KMS-11 (cell line): ENCODE data around the gene STK24.

ENCODE experiments used
- H2AFZ ChIP-seq: fragments of 200-600 bp; sonication (generic); 2 replicates; pipeline ENCODE4 v1.6.1; 2016; ENCODE audit warnings: antibody characterized with exemption, mixed run types, low read depth
- H3K27ac ChIP-seq: fragments of 200-600 bp; sonication (generic); 2 replicates; pipeline ENCODE4 v1.6.1; 2016; ENCODE audit warnings: mild to moderate bottlenecking, mixed run types
- H3K27me3 ChIP-seq: fragments of 200-600 bp; sonication (generic); 2 replicates; pipeline ENCODE4 v1.6.1; 2017; ENCODE audit warnings: mild to moderate bottlenecking, low read depth, mixed run types, moderate library complexity; ENCODE audit not compliant: insufficient read depth
- H3K36me3 ChIP-seq: fragments of 200-600 bp; sonication (generic); 2 replicates; pipeline ENCODE4 v1.6.1; 2017; ENCODE audit warnings: mild to moderate bottlenecking, mixed run types; ENCODE audit not compliant: insufficient read depth
- H3K4me1 ChIP-seq: fragments of 200-600 bp; sonication (generic); 2 replicates; pipeline ENCODE4 v1.6.1; 2016; ENCODE audit warnings: mild to moderate bottlenecking, low read depth, mixed run types; ENCODE audit not compliant: poor library complexity, severe bottlenecking
- H3K4me2 ChIP-seq: fragments of 200-600 bp; sonication (generic); 2 replicates; pipeline ENCODE4 v1.7.0; 2016; ENCODE audit warnings: mild to moderate bottlenecking, mixed run types
- H3K4me3 ChIP-seq: fragments of 200-600 bp; sonication (generic); IDR thresholded peaks from 2 replicates; pipeline ENCODE4 v1.6.1; 2017; ENCODE audit warnings: low read depth, low read length, mixed read lengths; ENCODE audit not compliant: insufficient read depth
- H3K79me2 ChIP-seq: fragments of 200-600 bp; sonication (generic); 2 replicates; pipeline ENCODE4 v1.6.1; 2016; ENCODE audit warnings: low read depth, mixed run types; ENCODE audit not compliant: insufficient read depth
- H3K9ac ChIP-seq: fragments of 200-600 bp; sonication (generic); 2 replicates; pipeline ENCODE4 v1.6.1; 2016; ENCODE audit warnings: mild to moderate bottlenecking, mixed run types
- H4K20me1 ChIP-seq: fragments of 200-600 bp; sonication (generic); 2 replicates; pipeline ENCODE4 v1.6.1; 2016; ENCODE audit warnings: mild to moderate bottlenecking, mixed run types; ENCODE audit not compliant: insufficient read depth
- CTCF ChIP-seq: fragments of 200-600 bp; sonication (generic); conservative IDR thresholded peaks from 2 replicates; pipeline ENCODE4 v1.6.1; 2017; ENCODE audit warnings: low read depth, mild to moderate bottlenecking, antibody characterized with exemption, low read length, moderate library complexity, mixed read lengths

The STK24 gene

DNA sequence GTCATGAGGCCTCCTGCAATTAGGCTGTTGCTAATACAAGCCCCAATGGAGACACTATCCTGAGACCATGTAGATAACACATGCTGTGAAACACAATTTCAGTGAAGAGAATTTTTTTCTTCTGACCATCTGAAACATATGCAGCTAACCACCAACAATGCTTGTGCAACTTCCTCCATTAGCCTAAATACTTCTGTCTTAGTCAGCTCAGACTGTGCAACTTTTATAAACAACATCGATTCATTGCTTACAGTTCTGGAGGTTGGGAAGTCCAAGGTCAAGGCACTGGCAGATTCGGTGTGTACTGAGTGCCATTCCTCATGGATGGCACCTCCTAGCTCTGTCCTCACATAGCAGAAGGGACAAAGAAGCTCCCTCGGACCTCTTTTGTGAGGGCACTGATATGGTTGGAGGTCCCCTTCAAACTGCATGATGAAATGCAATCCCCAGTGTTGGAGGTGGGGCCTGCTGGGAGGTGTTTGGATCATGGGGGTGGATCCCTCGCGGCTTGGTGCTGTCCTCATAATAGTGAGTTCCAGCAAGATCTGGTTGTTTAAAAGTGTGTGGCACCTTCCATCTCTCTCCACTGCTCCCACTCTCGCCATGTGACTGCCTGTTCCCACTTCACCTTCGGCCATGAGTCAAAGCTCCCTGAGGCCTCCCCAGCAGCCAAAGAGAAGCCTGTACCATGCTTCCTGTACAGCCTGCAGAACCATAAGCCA, 27.7 kb downstream of the STK24 start:
- Histone ChIP-seq H3K4me3 (no peak overlapping the region), H3K4me1 (peaks cover 29% of the 10 kb centered on the region), H3K27ac (no peak overlapping the region), H2AFZ (no peak overlapping the region), H3K27me3 (no peaks in the 10 kb centered on the region), H3K36me3 (no peaks in the 10 kb centered on the region), H3K4me2 (peak overlapping the region; percentile 21; the same call in 1 of the 2 replicates), H3K79me2 (peaks cover 69% of the 10 kb centered on the region), H4K20me1 (0 out of 2 replicates have a peak, but pooled peaks cover 4% of the 10 kb centered on the region), H3K9ac (no peak overlapping the region)
- no peak for TF ChIP-seq CTCF

- H3K9ac ChIP-seq = no peak overlapping the region
- H2AFZ ChIP-seq = no peak overlapping the region
- H3K27me3 ChIP-seq = no peaks in the 10 kb centered on the region
- H3K79me2 ChIP-seq = peaks cover 76% of the 10 kb centered on the region
- H3K27ac ChIP-seq = no peak overlapping the region
- peaks cover 29% of the 10 kb centered on the region for H3K4me1 ChIP-seq
- 0 out of 2 replicates have a peak, but pooled peaks cover 4% of the 10 kb centered on the region for H4K20me1 ChIP-seq
- no peak overlapping the region for H3K4me2 ChIP-seq
- no peak overlapping the region for H3K4me3 ChIP-seq
- no peaks in the 10 kb centered on the region for H3K36me3 ChIP-seq
- no peak for TF ChIP-seq CTCF
Observed at GRCh38 chr13:98548230-98548629, 28.7 kb downstream of the STK24 start.

GRCh38 chr13:98547455-98547854, 29.5 kb downstream of the STK24 start:
- 0 out of 2 replicates have a peak, but pooled peaks cover 4% of the 10 kb centered on the region for H4K20me1 ChIP-seq
- peaks cover 76% of the 10 kb centered on the region for H3K79me2 ChIP-seq
- no peak overlapping the region for H3K9ac ChIP-seq

GRCh38 chr13:98546402-98546801, 30.5 kb downstream of the STK24 start:
- Histone ChIP-seq H3K9ac (no peak overlapping the region), H4K20me1 (peaks cover 4% of the 10 kb centered on the region; the same call in 1 of the 2 replicates), H3K27ac (no peak overlapping the region), H3K36me3 (no peaks in the 10 kb centered on the region), H3K79me2 (peaks cover 82% of the 10 kb centered on the region), H3K4me3 (no peak overlapping the region), H3K4me1 (peaks cover 42% of the 10 kb centered on the region), H2AFZ (no peak overlapping the region), H3K27me3 (no peaks in the 10 kb centered on the region), H3K4me2 (no peak overlapping the region)
- TF ChIP-seq CTCF = no peak

More at GRCh38 chr13:98547455-98547854, 29.5 kb downstream of the STK24 start:
- no peak overlapping the region for H2AFZ ChIP-seq
- H3K4me3 ChIP-seq = no peak overlapping the region
- no peaks in the 10 kb centered on the region for H3K27me3 ChIP-seq
- TF ChIP-seq CTCF = no peak
- H3K27ac ChIP-seq = no peak overlapping the region
- no peak overlapping the region for H3K4me2 ChIP-seq
- no peaks in the 10 kb centered on the region for H3K36me3 ChIP-seq
- peaks cover 32% of the 10 kb centered on the region for H3K4me1 ChIP-seq
